ENCODE data around the gene KRT74.

KRT74 gene

DNA sequence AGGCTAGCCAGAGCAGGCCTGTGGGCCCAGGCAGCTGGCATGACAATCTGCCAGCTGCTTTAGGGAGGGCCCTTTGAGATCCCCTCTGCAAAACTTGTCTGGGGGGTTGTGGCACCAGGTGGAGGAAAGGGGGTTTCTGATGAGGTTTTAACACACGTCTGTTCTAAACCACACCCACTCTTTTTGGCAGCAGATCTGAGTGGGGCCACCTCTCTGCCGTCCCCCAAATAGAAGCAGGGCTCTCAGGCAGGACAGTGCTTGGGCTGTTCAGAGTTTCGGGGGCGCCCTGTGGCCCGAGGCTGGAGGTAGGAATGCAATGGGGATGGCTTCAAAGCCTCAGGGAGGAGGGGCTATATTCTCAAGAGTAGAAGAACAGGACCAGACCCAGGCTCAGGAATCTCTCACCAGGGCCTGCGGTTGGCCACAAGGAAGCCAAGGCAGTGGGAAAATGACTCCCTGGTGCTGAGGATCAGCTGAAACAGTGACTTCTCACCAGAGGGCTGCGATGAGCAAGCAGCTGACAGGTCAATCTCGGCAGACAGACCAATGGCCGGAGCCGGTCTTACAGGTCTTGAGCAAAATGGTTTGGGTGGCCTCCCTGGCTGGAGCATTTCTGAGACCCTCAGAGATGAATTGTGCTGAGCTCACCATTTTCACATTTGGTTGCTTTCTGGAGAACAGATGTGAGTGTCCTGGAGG lies 51.9 kb downstream of the KRT74 start:
- DNase-seq (ENCODE audit: low read depth in 3 of 3): no peak

DNA sequence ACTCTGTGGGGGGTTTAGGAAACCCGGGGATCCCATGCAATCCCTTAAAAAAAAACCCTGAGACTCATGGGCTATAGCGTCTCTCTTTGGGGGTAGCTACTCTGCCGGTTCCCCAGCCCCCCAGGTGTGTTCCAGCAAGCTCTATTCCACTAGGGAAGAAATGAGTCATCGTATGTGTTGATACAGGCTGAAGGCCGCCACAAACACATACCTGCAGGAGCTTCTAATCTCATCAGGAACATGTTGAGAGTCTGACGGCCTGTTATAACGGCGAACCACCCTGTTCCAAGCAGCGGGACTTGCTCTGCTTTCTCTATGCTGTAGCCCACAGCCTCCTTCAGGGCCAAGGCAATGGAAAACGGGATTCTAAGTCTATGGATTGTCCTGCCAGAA lies 52.5 kb downstream of the KRT74 start:
- DNase-seq (ENCODE audit: low read depth in 3 of 3): no peak

DNA sequence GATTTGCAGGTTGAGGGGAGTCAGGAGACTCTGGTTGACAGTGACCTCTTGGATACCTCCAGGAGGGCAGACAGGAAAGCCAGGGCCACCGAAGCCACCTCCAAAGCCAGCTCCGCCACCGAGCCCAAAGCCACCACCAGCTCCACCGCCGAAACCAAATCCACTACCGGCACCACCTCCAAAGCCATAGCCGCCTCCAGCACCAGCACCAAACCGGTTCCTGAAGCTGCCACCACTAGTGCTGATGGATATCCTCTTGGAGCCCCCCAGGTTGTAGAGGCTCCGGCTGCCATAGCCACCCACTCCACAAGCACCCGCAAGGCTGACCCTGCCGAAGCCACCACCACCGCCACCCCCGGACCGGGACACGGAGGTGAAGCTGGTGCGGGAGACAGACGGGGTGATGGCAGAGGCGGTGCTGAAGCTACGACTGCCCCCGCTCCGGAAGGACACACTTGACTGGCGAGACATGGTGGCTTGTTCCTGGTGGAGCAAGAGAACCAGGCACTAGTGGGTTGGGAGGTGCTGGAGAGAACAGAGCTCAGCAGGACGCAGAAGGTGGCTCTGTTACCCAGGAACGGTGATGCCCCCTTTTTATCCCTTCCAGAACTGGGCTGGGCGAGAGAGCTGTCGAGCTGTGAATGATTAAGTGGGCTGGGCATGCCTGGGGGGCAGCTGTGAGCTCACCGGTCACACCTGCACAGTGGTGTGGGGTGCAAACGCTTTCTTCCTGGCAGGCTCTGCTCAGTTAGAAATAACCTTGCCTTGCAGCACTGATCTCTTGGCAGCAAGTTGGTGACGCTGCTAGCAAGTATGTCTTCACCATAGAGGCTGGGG lies 53.6 kb downstream of the KRT74 start, which contains the start of gene KRT5:
KRT5 (minus strand) TSS at position 569 of the 837 bp plus-strand sequence; CDS start at position 471, 98 bp downstream.
- DNase-seq (ENCODE audit: low read depth in 3 of 3): no peak

DNA sequence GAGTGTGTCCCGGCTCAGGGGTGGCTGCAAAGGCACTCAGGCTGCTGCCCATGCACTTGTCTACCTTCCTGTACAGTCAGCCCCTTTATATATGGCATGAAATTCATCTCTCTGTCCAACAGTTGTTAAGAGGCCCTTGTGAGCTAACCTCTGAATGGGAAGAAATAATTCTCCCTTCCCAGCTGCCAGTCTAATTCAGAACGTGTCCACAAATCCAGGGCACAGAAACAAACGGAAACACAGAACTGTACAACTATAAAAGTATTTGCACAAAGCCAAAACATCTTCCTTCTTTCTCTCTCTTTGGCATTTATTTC lies 54.3 kb downstream of the KRT74 start:
- no peak for DNase-seq (ENCODE audit: low read depth in 3 of 3)

DNA sequence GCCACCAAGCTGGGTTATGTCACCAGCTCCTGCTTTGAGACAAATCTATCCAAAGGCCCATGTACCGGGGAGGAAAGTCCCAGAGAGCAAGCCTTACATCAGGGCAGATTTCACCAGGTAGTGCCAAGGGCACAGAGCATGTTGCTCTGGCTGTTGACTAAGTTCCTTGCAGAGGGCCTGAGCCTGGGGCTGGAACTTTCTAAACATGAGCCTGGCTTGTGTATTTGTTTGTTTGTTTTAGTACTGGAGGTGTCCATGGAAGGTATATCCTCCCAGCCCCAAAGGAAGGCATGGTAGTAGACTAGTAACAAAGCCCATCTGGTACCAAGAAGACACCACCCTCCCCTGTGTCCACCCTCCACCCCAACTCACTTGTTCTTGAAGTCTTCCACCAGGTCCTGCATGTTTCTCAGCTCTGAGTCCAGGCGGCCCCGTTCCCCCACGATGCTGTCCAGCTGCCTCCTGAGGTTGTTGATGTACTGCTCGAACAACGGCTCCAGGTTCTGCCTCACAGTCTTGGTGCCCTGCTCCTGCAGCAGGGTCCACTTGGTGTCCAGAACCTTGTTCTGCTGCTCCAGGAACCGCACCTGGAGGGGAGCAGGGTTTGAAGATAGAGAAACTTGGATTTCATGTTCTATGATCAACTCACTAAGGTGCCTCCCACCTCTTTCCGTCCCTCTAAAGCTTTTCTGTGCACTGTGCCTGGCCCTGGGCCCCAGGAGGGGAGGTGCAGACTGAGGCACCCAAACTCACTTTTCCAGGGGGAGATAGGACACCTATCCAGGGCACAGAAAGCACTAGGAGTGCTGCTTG lies 54.9 kb downstream of the KRT74 start:
- DNase-seq (ENCODE audit: low read depth in 3 of 3): no peak

DNA sequence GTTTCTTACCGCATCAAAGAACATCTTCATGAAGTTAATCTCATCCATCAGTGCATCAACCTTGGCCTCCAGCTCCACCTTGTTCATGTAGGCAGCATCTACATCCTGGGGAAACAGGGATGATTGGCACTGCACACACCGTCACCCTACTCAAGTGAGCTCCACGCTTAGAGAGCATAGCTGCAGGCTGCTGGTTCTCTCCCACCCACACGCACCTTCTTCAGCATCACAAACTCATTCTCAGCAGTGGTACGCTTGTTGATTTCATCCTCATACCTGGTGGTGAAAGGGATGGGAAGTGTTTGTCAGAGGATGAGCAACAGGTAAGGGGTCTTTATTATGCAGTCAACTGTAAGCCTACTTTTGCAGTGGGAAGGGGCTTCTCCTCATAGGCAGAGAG lies 55.8 kb downstream of the KRT74 start:
- no peak for DNase-seq (ENCODE audit: low read depth in 3 of 3)

DNA sequence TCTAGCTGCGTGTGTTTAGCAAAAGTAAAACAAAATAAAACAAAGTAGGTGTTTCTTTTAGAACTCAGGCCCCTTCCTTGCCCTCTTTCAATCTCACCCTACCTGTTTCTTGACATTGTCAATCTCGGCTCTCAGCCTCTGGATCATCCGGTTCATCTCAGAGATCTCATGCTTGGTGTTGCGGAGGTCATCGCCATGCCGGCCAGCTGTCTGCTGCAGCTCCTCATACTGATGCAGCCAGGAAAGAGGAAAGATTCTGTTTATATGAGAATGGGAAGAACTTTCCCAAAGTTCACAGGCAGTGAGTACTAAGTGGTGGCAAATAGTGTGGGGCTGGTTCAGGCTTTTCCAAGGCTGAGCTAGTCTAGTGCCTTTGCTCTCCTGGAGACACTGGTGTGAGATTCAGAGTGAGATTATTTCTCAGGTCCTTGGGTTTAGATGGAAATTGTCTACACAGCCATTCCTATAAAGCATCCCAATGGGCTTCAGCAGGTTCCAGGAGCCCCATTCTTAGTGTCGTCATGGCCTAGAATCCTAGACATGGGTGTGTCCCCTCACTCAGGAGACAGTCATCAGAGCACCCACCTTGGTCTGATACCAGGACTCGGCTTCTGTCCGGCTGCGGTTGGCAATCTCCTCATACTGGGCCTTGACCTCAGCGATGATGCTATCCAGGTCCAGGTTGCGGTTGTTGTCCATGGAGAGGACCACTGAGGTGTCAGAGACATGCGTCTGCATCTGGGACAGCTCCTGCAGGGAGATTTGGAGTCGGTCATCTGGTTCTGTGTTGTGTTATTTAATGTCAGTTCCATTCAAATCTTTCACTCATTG lies 56.4 kb downstream of the KRT74 start:
- DNase-seq (ENCODE audit: low read depth in 3 of 3): no peak

DNA sequence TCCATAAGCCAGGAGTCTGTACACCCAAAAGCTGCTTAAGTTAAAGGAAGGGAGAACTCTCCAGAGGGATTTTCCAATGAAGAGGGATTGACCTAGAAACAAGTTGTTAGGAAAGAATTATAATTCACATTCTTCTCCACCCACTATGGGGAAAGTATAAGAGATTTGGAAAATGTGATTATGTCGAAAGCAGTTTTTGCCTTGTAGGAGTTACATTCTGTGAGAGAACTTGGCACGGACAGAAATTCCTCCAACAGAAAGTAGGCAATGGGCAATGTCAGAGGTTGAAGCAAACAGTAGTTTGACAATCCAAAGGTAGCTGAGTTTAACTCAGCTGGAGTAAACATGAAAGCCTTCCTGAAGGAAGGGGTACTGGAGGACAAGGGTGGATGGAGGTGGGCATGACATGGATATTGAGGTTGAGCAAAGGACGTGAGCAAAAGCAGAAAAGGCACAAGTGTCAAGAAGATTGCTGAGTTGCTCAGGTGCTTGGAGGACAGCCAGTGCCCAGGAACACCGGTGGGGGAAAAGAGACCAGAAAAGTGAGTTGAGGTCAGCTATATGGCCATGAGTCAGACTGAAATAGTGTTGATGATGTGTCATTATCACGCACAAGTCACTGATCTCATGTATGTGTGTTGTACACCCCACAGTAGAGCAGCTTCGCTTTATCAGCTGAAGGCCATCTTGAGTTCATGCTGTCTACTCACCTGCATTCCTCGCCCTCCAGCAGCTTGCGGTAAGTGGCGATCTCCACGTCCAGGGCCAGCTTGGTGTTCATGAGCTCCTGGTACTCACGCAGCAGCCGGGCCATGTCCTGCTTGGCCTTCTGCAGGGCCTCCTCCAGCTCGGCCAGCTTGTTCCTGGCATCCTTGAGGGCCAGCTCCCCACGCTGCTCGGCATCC lies 57.5 kb downstream of the KRT74 start:
- DNase-seq (ENCODE audit: low read depth in 3 of 3): no peak
